Inflammatory macrophage treated with lipopolysaccharide for 4 hours (primary cell): Measurements from ENCODE around the gene CLMP.
"Not testable (repeated sequence)": the region's sequence is repeated elsewhere in the genome, so short reads cannot be mapped to it uniquely, and the experiment has no call there.

ENCODE experiments used
- DNase-seq: peaks from one replicate; pipeline ENCODE4 v3.0.0-alpha.2; 2020

CLMP gene

GRCh38 chr11:123073343-123074057 lies 121.5 kb downstream of the CLMP start:
- DNase-seq = no peak

- DNase-seq = no peak
Observed at GRCh38 chr11:123072762-123073161, 122.3 kb downstream of the CLMP start.

- DNase-seq = peak; percentile 80
Observed at GRCh38 chr11:123072332-123072761, 122.7 kb downstream of the CLMP start.

GRCh38 chr11:123069908-123070821 lies 124.9 kb downstream of the CLMP start:
- peak; percentile 83 for DNase-seq

GRCh38 chr11:123065621-123066020 lies 129.4 kb downstream of the CLMP start:
- peak; percentile 82 for DNase-seq

GRCh38 chr11:123063826-123064657 lies 131.0 kb downstream of the CLMP start:
- DNase-seq = no peak

GRCh38 chr11:123062892-123063825 lies 131.9 kb downstream of the CLMP start:
- DNase-seq = peak; percentile 53

GRCh38 chr11:123062158-123062891 lies 132.7 kb downstream of the CLMP start:
- DNase-seq = peak; percentile 100

- DNase-seq = peak; percentile 62
Observed at GRCh38 chr11:123061403-123062157, 133.5 kb downstream of the CLMP start, which contains the start of gene HSPA8. TSS of gene HSPA8 (minus strand) at chr11:123062136. CDS start at chr11:123061324, 812 bp downstream.

- no peak for DNase-seq
Observed at GRCh38 chr11:123060277-123061000, 134.6 kb downstream of the CLMP start.

GRCh38 chr11:123059041-123059920 lies 135.8 kb downstream of the CLMP start:
- DNase-seq = not testable (repeated sequence)

- peak; percentile 7 for DNase-seq
Observed at GRCh38 chr11:123057661-123058305, 137.3 kb downstream of the CLMP start.

GRCh38 chr11:123056835-123057491 lies 138.1 kb downstream of the CLMP start:
- no peak for DNase-seq

GRCh38 chr11:123055191-123055901 lies 139.7 kb downstream of the CLMP start:
- DNase-seq = no peak

- peak; percentile 74 for DNase-seq
Observed at GRCh38 chr11:123054301-123055065, 140.6 kb downstream of the CLMP start.
